Stimulated activated CD8-positive, alpha-beta memory T cell treated with anti-CD3 and anti-CD28 coated beads, Interleukin-4, amount 100 ng/mL, for 24 hours (primary cell): ENCODE data around the gene DNM1.

Experiments used
- DNase-seq: peaks from one replicate; pipeline ENCODE4 v3.0.0-alpha.2; 2020; ENCODE audit warnings: low read depth

DNM1 gene

GRCh38 chr9:128252317-128253139 is 49.3 kb downstream of the DNM1 start:
- DNase-seq, result no peak

- no peak for DNase-seq
These were observed 50.2 kb downstream of the DNM1 start for GRCh38 chr9:128253140-128253990.

- no peak for DNase-seq
These were observed 50.8 kb downstream of the DNM1 start for GRCh38 chr9:128253991-128254346.

GRCh38 chr9:128254362-128254761 is 51.2 kb downstream of the DNM1 start:
- no peak for DNase-seq

- peak; percentile 41 for DNase-seq
These were observed 51.9 kb downstream of the DNM1 start for GRCh38 chr9:128254855-128255759.

GRCh38 chr9:128257086-128257825 is 54.1 kb downstream of the DNM1 start:
- DNase-seq, result no peak

- no peak for DNase-seq
These were observed 54.7 kb downstream of the DNM1 start for GRCh38 chr9:128257907-128258306.

- DNase-seq, result no peak
These were observed 55.1 kb downstream of the DNM1 start for GRCh38 chr9:128258326-128258725.

- no peak for DNase-seq
These were observed 56.0 kb downstream of the DNM1 start for GRCh38 chr9:128259156-128259555.

- no peak for DNase-seq
These were observed 57.2 kb downstream of the DNM1 start for GRCh38 chr9:128260340-128260739.

- DNase-seq, result no peak
These were observed 59.5 kb downstream of the DNM1 start for GRCh38 chr9:128262687-128263086.

- DNase-seq, result no peak
These were observed 62.2 kb downstream of the DNM1 start for GRCh38 chr9:128265348-128265847.

- DNase-seq, result no peak
These were observed 63.9 kb downstream of the DNM1 start for GRCh38 chr9:128266868-128267590.

- no peak for DNase-seq
These were observed 67.9 kb downstream of the DNM1 start for GRCh38 chr9:128271112-128271511.

- no peak for DNase-seq
These were observed 68.3 kb downstream of the DNM1 start for GRCh38 chr9:128271512-128271911.

GRCh38 chr9:128274245-128274644 is 71.1 kb downstream of the DNM1 start:
- DNase-seq, result no peak

- no peak for DNase-seq
These were observed 72.2 kb downstream of the DNM1 start, which contains the start of gene GOLGA2 for GRCh38 chr9:128275198-128276007. Gene GOLGA2 (minus strand): TSS chr9:128276007. CDS start chr9:128275976, 31 bp downstream.

- peak; percentile 99 for DNase-seq
These were observed 72.9 kb downstream of the DNM1 start, which contains the start of gene SWI5 for GRCh38 chr9:128276008-128276573. Gene SWI5 (plus strand): TSS chr9:128276276.
